Tibial nerve (tissue), 3 donors: Measurements from ENCODE around the gene RPA1.

Experiments used
- POLR2A ChIP-seq, 2 donors: fragments of 450-650 bp; IDR thresholded peaks; one replicate each; pipeline ENCODE4 v1.6.1; 2017; ENCODE audit warnings: antibody characterized with exemption in 2 of 2, mild to moderate bottlenecking in 2 of 2, moderate library complexity in 2 of 2
- TF ChIP-seq, protein P1 (sequence below), 5 experiments: fragments of 200-600 bp in 3 of 5; fragments of 450-650 bp in 2 of 5; sonication (generic) in 3 of 5; IDR thresholded peaks; one replicate each; pipeline ENCODE4 v1.5.1; 2016 to 2019; ENCODE audit warnings: antibody characterized with exemption in 5 of 5, mild to moderate bottlenecking in 3 of 5, moderate library complexity in 2 of 5

DNA sequence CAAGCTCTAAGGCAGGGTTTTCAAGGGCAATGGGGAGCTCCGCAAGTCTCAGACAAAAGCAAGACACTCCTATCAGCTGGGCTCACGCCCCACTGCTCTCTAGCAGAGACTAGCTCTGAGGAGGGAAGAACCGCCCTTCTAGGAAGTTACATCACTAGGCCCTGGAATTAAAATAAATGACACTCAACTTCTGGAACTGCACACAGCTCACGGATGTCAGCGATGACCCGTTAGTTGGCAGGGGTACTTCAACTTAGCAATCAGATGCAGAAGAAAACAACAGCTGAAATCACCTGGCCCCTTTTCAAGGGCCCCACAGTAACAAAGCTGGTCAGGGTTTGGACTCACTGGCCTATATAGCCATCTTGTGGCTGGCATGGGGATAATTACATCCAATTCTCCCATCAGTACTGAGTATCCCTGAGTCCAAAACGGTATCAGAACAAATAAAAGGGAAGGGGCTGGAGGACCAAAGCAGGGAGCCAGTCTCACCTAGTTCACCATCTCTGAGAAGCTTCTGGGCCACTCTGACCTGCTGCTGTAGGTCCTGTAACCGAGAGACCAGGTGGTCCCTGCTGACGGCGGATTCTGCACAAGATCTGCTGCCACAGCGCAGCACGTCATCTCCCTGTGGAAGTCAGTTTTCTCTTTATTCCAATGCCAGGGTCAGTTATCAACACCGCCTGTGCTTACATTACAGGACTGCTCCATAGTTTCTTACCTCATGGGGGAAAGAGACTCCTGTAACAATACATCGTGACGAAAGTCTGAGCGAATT lies 45.8 kb upstream of the RPA1 start:
- TF ChIP-seq POLR2A (IDR thresholded peaks at IDR 0.05), result peak; percentile 52 to 64
- TF ChIP-seq, protein P1, sequence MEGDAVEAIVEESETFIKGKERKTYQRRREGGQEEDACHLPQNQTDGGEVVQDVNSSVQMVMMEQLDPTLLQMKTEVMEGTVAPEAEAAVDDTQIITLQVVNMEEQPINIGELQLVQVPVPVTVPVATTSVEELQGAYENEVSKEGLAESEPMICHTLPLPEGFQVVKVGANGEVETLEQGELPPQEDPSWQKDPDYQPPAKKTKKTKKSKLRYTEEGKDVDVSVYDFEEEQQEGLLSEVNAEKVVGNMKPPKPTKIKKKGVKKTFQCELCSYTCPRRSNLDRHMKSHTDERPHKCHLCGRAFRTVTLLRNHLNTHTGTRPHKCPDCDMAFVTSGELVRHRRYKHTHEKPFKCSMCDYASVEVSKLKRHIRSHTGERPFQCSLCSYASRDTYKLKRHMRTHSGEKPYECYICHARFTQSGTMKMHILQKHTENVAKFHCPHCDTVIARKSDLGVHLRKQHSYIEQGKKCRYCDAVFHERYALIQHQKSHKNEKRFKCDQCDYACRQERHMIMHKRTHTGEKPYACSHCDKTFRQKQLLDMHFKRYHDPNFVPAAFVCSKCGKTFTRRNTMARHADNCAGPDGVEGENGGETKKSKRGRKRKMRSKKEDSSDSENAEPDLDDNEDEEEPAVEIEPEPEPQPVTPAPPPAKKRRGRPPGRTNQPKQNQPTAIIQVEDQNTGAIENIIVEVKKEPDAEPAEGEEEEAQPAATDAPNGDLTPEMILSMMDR (IDR thresholded peaks at IDR 0.05), result peak; percentile 45 to 91 (median 64)
